ENCODE measurements around the gene TSGA10IP.
"Not testable (repeated sequence)": the region's sequence is repeated elsewhere in the genome, so short reads cannot be mapped to it uniquely, and the experiment has no call there.

TSGA10IP gene

GRCh38 chr11:65947603-65948125, 2.4 kb downstream of the TSGA10IP start:
- no peak for DNase-seq

GRCh38 chr11:65950711-65951110, 5.4 kb downstream of the TSGA10IP start:
- not testable (repeated sequence) for DNase-seq

DNA sequence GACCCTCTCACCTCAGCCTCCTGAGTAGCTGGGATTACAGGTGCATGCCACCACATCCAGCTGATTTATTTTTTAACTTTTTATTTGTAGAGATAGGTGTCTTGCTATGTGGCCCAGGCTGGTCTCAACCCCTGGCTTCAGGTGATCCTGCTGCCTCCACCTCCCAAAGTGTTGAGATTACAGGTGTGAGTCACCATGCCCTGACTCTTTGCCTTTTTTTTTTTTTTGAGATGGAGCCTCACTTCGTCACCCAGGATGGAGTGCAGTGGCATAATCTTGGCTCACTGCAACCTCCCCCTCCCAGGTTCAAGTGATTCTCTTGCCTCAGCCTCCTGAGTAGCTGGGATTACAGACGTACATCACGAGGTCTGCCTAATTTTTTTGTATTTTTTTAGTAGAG, 6.4 kb downstream of the TSGA10IP start:
- DNase-seq = not testable (repeated sequence)

GRCh38 chr11:65952052-65952521, 6.8 kb downstream of the TSGA10IP start:
- DNase-seq = no peak

- no peak for DNase-seq
Measured at GRCh38 chr11:65953471-65953870, 8.2 kb downstream of the TSGA10IP start.

DNA sequence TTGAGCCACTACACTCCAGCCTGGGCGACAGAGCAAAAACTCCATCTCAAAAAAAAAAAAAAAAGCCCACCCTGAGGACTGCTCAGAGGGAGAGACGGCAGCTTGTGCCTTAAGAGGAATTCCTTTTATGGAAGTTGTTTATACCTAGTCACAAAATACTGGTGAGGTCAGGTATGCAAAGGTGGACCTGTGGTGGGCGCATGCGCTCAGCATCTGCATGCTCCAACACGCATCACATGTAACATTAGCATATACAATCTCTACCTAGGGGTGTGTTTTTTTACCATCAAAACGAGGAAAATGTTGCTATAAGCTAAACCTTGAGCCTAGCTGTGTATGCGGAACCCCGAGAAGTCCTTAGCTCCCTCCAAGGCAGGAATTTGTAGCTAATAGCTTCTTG, 9.5 kb downstream of the TSGA10IP start:
- no peak for DNase-seq

GRCh38 chr11:65958291-65958690, 13.0 kb downstream of the TSGA10IP start:
- no peak for DNase-seq

- no peak for DNase-seq
Measured at GRCh38 chr11:65958774-65959420, 13.6 kb downstream of the TSGA10IP start.

- DNase-seq = no peak
Measured at GRCh38 chr11:65960824-65961266, 15.6 kb downstream of the TSGA10IP start.

GRCh38 chr11:65961267-65962140, 16.2 kb downstream of the TSGA10IP start, which contains the start of gene SART1:
SART1 (plus strand) TSS chr11:65961734; CDS start chr11:65961781, 47 bp downstream.
- DNase-seq = peak; percentile 80

- no peak for DNase-seq
Measured at GRCh38 chr11:65962141-65962564, 16.9 kb downstream of the TSGA10IP start.

GRCh38 chr11:65964906-65965305, 19.6 kb downstream of the TSGA10IP start:
- no peak for DNase-seq

DNA sequence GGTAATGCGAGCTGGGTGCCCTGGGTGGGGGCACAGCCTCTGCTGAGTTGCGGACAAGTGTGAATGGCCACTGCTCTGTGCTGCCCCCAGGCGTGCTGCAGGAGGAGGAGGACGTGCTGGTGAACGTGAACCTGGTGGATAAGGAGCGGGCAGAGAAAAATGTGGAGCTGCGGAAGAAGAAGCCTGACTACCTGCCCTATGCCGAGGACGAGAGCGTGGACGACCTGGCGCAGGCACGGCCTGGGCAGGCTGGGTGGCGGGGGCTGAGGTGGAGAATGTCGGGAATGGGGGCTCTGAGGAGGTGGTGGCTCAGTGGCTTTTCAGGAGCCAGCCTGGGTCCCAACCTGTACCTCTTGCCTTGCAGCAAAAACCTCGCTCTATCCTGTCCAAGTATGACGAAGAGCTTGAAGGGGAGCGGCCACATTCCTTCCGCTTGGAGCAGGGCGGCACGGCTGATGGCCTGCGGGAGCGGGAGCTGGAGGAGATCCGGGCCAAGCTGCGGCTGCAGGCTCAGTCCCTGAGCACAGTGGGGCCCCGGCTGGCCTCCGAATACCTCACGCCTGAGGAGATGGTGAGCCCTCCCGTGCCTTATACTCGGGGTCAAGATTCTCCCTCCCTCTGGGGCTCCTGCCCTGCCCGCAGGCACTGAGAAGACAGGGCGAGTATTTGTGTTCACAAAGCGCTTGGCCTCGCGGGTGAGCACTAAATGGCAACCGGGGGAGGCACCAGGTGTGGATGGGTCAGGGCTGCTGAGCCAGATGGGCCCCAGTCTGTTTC, 20.9 kb downstream of the TSGA10IP start:
- DNase-seq = no peak

GRCh38 chr11:65967329-65967934, 22.2 kb downstream of the TSGA10IP start:
- DNase-seq = no peak

GRCh38 chr11:65968600-65969482, 23.6 kb downstream of the TSGA10IP start:
- no peak for DNase-seq

GRCh38 chr11:65972116-65972515, 26.8 kb downstream of the TSGA10IP start:
- no peak for DNase-seq

GRCh38 chr11:65973439-65974110, 28.3 kb downstream of the TSGA10IP start:
- no peak for DNase-seq

DNA sequence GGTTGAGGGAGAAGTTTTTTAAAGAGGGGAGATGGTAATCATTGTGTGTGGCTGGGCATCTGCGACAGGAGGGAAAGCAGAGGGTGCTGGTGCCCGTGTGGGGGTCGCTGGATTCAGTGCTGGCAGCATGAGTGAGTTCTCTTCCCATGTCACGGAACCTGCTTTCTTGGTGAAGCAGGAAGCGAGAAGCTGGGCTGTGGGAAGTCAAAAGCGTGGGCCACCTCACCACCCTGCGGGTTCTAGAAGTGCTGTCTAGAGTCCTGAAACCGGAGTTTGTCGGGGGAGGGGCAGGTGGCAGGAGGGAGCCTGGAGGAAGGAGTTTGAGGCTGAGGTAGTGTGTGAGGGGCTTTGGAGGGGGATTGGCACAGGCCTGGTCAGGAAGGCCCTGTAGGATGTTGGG, 30.5 kb downstream of the TSGA10IP start:
- DNase-seq = no peak

GRCh38 chr11:65976216-65977176, 31.2 kb downstream of the TSGA10IP start:
- no peak for DNase-seq

Data from NCI-H524 treated with DMSO at 0.1 percent for 48 hours (cell line).